Measurements from ENCODE around the gene MOB2. TPM values are rescaled to one million over a fixed set of nuclear protein-coding genes. Genes with fewer than 3 reads are reported as not detected.
"Not testable (repeated sequence)": the region's sequence is repeated elsewhere in the genome, so short reads cannot be mapped to it uniquely, and the experiment has no call there.

The MOB2 gene
- total RNA-seq, 1 experiment from 2014 or later = 18.0 TPM

DNA sequence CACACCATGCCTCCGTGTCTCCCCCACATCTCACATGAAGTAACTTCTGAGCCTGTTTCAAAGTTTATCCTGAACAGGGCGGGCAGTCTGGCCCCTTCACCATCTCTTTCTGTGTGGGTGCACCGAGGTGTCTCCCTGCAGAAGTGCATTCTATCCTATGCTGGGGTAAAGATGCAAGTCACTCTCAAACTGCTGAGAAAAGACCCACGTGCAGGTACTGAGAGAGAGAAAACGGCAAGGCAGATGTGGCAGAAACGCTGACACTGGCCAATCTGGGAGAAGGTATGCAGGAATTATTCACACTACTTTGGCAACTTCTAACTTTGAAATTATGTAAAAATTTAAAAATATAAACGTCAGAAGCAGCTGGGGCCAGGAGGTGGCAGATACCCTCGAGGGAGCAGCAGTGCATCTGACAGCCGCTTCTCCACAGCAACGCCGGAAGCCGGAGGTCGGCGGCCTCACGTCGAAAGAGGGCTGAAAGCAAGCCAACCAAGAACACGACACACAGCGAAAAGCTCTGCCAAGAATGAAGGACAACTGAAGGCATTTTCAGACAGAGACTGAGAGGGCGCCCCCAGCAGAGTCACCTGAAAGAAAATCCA lies 34.2 kb upstream of the MOB2 start:
- in situ Hi-C loops (cut with HindIII; ENCODE audit: low pct_unique_long_range_greater_than_20kb, low sequenced_read_pairs) = no loop called here
- DNase-seq (ENCODE audit: low read depth) = no peak

DNA sequence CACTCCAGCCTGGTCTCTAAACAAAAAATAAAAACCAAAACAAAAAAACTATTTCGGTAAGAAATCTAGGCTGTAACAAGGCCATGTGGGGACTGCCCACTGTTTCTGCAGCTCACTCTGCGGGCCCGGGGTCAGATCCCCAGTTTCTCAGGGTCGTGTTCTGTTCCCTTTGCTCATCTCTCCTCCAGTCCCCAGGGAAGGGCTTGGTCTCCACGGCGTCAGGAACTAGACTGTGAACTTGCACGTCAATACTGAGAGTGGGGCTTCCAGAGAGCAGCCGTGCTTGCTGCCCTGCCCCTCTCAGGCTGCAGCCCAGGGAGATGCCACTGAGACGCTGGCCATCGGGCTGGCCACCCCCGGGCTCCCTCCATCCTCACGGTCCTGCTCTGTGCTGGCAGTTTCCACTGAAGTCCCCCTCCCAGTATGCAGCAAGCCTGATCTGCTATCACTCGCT lies 33.7 kb upstream of the MOB2 start:
- in situ Hi-C loops (cut with HindIII; ENCODE audit: low pct_unique_long_range_greater_than_20kb, low sequenced_read_pairs) = no loop called here
- DNase-seq (ENCODE audit: low read depth) = no peak

DNA sequence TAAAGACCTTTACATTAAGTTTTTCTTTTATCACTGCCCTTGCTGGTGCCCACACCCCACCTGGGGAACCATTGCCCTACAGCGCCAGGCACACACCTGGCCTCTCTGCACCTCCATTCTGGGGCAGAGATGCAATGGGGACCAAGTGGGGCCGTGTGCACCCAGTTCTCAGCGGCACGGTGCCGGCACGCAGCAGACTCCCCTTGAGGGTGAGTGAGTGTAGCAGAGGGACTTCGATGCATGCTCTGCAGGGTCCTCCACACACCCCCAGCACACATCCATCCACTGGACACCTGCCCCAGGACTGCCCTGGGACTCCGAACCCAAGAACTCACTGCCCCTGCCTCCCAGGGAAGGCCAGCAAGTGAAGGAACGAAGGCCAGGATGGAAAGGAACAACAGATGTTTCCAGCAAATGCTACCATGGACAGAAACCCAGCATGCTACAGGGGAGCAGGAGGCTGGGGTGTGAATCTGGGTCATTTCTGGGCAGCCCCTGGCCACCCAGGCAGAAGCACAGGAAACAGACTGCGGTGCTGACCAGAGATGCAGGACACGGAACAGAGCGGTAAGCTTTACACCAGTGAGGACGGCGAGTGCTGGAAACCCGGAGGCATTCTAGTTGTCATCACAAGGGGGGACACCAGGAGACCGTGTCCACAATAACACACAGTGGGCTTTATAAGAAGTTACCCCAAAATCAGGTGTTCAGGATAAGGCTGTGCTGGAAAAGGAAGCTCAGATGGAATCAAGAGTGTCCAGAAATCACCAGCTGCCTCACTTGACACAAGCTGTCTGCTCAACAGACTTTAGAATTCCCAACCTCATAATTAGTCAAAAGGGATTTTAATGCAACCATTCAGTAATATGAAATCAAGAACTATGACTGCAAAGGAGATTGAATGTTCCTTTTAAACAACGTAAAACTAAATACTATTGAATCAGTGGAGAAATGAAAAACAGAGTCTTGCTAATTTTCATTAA lies 32.7 kb upstream of the MOB2 start:
- in situ Hi-C loops (cut with HindIII; ENCODE audit: low pct_unique_long_range_greater_than_20kb, low sequenced_read_pairs) = no loop called here

DNA sequence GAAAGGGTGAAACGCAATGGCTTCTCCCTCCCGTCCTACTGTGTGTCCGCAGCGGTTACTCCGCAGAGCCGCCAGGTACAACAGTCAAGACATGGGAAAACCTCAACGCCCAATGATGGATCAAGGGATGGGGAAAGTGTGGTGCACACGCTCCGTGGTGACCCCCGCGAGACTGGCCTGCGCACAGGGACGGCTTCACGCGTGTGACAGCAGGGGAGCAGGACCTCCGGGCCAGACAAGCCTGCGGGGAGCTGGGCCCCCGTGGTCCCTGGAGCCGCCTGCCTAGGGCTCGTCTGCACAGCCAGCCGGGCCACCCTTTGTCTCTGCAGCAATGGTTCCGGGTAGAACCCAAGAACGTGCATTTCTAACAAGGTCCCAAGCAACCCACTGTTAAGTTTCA lies 31.7 kb upstream of the MOB2 start:
- no peak for DNase-seq (ENCODE audit: low read depth)
- in situ Hi-C loops (cut with HindIII; ENCODE audit: low pct_unique_long_range_greater_than_20kb, low sequenced_read_pairs) = no loop called here

More for the DNA sequence above, 32.7 kb upstream of the MOB2 start:
- no peak for DNase-seq (ENCODE audit: low read depth)

DNA sequence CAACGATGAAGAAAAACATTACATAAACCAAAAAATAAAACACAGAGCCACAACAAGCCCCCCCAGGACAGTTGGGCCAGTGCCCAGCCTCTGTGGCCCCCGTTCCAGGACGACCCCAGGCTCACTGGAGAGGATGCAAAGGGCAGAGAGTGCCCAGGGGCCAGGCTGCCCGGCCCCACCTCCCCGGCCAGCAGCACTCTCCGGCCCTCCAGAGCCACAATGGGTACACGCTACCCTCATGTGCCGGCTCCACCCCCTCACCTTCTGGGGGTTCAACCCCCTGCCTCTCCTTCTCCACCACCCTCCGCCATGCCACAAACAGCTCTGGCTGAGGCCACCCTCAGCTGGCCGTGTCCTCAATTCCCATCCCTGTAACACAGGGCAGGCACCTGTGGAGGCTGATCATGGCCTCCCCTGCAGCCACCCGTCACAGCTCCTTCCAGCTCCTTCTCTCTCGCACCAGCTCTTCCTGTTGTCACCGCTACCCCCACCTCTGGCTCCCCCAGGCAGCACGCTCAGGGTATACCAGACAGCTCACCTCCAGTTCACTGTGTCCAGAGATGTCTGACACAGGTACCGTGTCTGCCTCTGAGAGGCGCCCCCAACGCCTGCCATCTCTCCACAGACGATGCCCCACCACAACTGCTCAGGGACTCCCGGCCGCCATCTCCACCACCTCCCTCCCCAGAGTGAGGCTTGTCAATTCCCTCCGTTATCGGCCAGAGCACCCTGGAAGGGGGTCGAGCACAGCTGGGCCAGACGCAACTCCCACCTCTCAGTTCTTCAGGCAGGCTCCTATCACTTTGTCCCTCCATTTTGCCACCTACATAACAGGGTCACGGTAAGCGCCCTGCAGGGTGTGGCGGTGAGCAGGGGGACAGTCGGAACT lies 30.8 kb upstream of the MOB2 start:
- in situ Hi-C loops (cut with HindIII; ENCODE audit: low pct_unique_long_range_greater_than_20kb, low sequenced_read_pairs) = no loop called here
- no peak for DNase-seq (ENCODE audit: low read depth)

DNA sequence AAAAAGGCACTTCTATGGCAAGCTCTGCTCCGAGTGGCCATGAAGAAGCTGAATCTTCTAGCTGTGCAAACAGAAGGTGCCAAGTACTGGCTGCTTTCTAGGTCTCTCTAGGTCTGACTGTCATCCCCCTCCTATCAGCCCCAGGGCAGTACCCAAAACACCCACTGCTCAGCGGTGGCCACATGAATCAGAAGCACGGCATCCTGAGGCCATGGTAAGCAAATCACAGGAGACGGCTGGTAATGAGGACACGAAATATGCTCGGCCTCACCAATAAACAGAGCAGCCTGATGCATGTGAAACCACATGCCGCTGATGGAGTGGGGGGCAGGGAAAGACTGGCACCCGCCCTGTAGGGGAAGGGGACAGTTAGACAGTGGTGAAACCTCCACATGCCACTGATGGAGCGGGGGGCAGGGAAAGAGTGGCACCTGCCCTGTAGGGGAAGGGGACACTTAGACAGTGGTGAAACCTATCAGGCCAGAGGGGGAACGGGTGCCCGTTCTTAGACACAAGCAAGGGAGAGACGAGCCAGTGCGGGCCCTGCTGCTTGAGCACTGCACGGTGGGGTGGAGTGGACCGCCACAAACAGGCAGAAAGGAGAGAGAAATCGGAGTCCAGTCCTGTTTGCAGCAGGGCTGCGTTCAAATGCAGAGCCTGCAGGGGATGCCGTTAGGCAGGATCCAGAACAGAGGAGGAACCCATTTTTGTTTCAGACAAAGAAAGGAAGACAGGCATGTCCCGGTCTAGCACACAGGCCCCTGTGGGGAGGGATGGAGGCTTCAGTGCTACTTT lies 29.9 kb upstream of the MOB2 start:
- in situ Hi-C loops (cut with HindIII; ENCODE audit: low pct_unique_long_range_greater_than_20kb, low sequenced_read_pairs) = no loop called here
- DNase-seq (ENCODE audit: low read depth) = no peak

DNA sequence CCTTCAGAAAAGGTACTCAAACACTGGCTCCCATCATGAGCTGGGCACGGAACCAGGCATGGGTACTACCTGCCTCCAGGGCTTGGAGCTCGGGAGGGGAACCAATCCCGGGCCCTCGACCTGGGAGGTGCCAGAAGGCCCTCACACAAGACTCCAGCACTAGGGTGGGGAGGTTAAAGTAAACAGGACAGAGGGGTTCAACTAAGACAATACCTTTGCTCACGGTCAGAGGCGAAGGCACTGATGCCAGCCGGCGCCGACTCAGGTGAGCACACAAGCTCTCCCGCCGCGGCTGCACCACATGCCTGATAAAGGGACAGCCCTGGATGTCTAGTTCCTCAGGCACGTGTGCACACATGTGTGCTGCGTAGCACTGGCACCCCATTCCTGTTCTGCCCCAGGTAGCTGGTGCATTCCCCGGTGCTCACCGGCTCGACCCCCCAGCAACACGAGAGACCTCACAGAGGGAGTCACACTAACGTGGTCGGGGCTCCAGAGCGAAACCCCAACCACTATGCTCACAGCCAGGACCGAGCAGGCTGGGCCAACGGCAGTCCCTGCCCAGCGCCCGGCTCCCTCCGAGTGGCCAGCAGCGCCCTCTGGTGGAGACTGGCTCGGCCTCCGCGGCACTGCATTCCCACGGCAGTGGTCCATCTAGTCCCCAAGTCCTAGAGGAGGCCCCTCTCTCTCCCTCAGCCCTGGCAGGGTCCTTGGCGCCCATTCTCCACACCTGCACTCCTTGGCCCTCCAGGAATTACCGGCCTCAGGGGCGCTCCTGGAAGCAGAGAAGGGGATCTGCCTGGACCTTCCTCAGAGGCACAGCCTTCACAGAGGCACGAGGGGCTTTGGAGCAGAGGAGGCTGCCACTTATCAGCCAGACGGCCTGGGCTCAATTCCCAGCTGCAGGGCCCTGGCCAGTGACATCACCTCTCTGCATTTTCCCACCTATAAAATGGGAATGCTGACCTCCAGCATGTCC lies 28.8 kb upstream of the MOB2 start:
- peak; percentile 16 for DNase-seq (ENCODE audit: low read depth)
- in situ Hi-C loops (cut with HindIII; ENCODE audit: low pct_unique_long_range_greater_than_20kb, low sequenced_read_pairs) = no loop called here

DNA sequence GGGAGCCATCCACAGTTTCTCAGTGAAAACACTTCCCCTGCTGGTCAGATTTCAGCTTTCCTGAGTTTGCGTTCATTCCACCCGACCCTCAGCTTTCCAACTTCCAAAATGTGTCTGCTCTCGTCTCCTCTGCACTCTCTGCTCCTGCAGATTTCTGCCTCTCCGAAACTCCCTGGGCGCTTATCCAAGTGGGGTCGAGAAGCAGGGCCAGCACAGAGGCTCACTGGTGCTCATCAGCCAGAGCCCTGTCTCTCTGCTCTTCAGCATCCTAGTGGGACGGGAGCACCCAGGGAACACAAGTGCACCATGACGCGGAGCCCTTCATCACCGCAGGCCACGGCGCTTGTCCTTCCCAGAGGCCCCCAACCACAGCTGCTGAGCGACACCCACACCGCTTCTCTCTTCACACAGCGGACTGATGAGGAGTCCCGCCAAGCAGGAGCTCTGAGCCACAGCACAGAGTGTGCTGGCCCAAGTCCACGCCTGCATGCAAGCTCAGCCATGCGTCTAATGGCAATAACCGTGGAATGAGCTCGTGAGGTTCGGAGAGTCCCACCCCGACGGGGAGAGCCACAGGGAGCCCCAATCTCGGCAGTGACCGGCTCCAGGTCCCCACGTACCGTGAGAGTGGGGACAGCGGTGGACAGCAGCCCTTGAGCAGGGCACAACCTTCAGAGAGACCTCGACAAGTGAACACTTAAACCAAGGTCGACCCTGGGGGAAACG lies 27.9 kb upstream of the MOB2 start:
- DNase-seq (ENCODE audit: low read depth) = no peak
- in situ Hi-C loops (cut with HindIII; ENCODE audit: low pct_unique_long_range_greater_than_20kb, low sequenced_read_pairs) = no loop called here

DNA sequence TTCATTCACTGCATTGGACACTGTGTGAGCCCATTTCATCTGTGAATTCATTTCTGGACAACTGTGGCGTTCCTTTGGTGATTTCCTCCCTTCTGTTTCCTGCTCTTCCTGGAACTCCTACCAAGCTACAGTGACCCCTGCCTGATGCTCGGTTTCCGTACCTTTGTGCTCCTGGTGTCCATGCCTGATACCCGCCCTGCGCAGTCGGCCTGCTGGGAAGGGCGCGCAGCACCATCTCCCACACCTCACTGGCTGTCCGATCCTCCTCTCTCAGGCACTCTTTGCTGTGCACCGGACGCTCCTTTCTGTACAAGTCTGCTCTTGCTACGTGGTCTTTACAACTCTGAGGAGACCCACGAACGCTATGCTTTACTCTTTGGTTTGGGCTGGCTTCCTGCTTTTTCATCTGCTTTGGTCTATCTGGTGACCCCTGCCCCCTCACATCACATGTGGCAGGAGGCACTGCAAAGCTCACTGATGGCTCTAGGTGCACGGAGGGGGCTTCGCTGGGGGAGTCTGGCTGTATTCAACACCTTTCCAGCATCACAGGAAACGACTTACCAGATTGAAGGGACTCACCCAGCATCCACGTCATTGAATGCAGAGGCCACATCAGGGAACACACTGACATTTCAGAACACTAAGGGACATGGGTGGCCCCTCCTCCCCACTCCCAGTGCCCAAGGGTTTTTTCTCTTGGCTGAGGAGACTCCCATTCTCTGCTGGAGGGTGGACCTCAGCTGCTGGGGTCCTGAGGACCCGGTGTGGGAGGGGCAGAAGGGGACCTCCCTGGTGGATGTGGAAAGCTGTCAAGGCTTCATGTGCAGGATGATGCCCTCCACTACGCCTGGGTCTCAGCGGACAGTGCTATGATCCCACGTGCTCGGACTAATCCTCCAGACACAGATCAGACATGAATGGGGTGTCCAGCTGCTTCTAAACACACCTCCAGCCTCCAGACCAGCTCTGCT lies 27.0 kb upstream of the MOB2 start:
- DNase-seq (ENCODE audit: low read depth) = no peak
- in situ Hi-C loops (cut with HindIII; ENCODE audit: low pct_unique_long_range_greater_than_20kb, low sequenced_read_pairs) = no loop called here

DNA sequence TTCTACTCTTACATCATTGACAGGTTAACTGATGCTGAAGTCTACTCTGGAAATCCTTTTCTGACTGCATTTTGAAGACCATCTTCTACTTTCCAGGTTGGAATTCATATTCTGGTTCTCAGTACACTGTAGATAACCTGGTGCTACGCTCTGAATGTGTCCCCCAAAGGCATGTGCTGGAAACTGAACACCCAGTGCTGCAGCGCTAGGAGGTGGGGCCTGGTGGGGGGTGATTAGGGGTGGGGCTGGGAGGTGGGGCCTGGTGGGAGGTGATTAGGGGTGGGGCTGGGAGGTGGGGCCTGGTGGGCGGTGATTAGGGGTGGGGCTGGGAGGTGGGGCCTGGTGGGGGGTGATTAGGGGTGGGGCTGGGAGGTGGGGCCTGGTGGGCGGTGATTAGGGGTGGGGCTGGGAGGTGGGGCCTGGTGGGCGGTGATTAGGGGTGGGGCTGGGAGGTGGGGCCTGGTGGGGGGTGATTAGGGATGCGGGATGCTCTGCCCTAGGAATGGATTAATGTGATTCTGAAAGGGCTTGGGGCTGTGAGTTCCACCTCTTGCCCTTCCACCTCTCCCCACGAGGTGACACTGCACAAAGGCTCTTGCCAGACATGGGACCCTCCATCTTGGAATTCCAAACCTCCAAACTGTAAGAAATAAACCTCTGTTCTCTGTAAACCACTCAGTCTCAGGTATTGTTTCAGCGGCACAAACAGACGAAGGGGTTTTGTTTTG lies 26.1 kb upstream of the MOB2 start:
- DNase-seq (ENCODE audit: low read depth); in situ Hi-C loops (cut with HindIII; ENCODE audit: low pct_unique_long_range_greater_than_20kb, low sequenced_read_pairs): not testable (repeated sequence)

DNA sequence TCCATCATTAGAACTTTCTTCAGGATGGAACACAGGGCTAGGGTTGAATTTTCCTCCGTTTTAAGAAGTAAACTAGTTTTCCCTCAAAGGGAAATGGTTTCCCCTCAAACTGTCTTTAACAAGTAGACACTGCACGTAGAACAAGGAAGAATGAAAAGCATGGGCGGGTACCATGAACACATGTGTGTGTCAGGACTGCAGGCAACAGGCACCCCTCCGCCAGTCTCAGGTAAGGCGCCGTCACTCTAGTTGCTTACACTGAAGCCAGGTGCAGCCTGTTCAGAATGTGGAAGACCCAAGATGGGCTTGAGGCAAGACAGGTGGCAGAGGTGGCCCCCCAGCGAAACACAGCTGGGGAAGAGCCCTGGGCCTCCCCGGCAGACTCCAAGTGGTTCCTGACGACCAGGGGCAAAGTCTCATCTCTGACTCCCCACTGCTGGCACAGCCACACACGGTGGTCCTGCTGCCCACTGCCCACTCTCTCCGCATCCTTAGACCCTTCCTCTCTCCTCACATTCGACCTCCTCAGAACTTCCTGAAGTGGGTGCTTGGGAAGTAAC lies 25.4 kb upstream of the MOB2 start:
- no peak for DNase-seq (ENCODE audit: low read depth)
- in situ Hi-C loops (cut with HindIII; ENCODE audit: low pct_unique_long_range_greater_than_20kb, low sequenced_read_pairs) = no loop called here

DNA sequence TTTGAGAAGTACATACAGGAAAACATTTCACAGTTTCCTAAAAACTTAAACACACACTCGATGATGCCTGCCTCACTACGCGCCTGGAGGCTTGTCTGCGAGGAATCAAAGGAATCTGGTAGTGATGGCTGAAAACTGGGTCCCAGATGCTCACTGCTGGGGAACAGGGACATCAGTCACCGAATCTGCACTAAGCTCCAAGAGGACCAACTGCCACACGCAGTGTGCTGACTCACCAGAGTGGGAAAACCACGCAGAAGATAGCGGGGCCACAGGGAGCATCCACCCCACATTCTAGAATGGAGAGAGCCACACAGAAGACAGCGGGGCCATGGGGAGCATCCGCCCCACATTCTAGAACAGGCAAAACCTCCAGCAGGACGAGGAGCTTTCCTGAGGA lies 24.3 kb upstream of the MOB2 start:
- DNase-seq (ENCODE audit: low read depth) = no peak
- in situ Hi-C loops (cut with HindIII; ENCODE audit: low pct_unique_long_range_greater_than_20kb, low sequenced_read_pairs) = no loop called here

DNA sequence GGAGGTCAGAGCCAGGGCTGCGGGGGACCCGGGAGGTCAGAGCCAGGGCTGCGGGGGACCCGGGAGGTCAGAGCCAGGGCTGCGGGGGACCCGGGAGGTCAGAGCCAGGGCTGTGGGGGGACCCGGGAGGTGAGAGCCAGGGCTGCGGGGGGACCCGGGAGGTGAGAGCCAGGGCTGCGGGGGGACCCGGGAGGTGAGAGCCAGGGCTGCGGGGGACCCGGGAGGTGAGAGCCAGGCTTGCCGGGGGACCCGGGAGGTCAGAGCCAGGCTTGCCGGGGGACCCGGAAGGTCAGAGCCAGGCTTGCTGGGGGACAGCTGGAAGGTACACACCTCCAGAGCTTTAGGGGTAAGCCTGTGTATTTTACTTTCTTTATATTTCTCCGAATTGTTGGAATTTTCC lies 23.8 kb upstream of the MOB2 start:
- in situ Hi-C loops (cut with HindIII; ENCODE audit: low pct_unique_long_range_greater_than_20kb, low sequenced_read_pairs); DNase-seq (ENCODE audit: low read depth): not testable (repeated sequence)

DNA sequence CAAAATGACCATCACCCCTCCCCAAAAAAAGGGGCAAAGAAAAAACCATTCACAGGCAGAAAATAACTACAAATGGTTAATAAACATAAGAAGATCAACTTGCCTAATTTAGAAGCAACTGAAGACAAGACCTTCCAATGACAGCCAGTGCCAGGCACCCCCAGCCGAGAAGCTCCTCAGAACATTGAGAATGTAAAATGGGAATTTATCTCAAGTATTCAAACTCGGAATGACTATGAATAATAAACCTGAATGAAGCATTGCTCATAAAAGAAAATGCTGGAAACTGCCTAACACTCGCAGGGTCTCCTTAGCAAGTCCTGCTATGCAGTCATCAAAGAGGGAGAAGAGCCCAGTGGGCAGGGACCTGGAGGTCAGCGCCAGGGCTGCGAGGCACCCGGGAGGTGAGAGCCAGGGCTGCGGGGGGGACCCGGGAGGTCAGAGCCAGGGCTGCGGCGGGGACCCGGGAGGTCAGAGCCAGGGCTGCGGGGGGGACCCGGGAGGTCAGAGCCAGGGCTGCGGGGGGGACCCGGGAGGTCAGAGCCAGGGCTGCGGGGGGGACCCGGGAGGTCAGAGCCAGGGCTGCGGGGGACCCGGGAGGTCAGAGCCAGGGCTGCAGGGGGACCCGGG lies 23.2 kb upstream of the MOB2 start:
- no peak for DNase-seq (ENCODE audit: low read depth)
- in situ Hi-C loops (cut with HindIII; ENCODE audit: low pct_unique_long_range_greater_than_20kb, low sequenced_read_pairs) = no loop called here

All from Caki2 (cell line).